GM21619 (cell line): ENCODE measurements around the gene FAM222A.

Source experiments
- ATAC-seq: cut with Tn5 transposase; IDR thresholded peaks from one replicate; pipeline ENCODE4 v1.9.1; 2021; ENCODE audit not compliant: unreplicated experiment

The FAM222A gene

GRCh38 chr12:109736552-109737108 lies 23.0 kb downstream of the FAM222A start:
- ATAC-seq = no peak

GRCh38 chr12:109737126-109737525 lies 23.5 kb downstream of the FAM222A start:
- no peak for ATAC-seq

GRCh38 chr12:109737631-109738030 lies 24.0 kb downstream of the FAM222A start:
- ATAC-seq = no peak

GRCh38 chr12:109738209-109738608 lies 24.6 kb downstream of the FAM222A start:
- ATAC-seq = no peak

GRCh38 chr12:109738878-109739665 lies 25.4 kb downstream of the FAM222A start:
- ATAC-seq = no peak

GRCh38 chr12:109739747-109740693 lies 26.4 kb downstream of the FAM222A start:
- no peak for ATAC-seq

GRCh38 chr12:109740694-109741245 lies 27.1 kb downstream of the FAM222A start:
- no peak for ATAC-seq

GRCh38 chr12:109741286-109741969 lies 27.8 kb downstream of the FAM222A start:
- no peak for ATAC-seq

- no peak for ATAC-seq
Measured at GRCh38 chr12:109741970-109742703, 28.5 kb downstream of the FAM222A start.

GRCh38 chr12:109743076-109743910 lies 29.7 kb downstream of the FAM222A start:
- no peak for ATAC-seq

GRCh38 chr12:109744026-109744425 lies 30.4 kb downstream of the FAM222A start:
- no peak for ATAC-seq

- ATAC-seq = no peak
Measured at GRCh38 chr12:109744986-109745942, 31.6 kb downstream of the FAM222A start.

- ATAC-seq = no peak
Measured at GRCh38 chr12:109752117-109753053, 38.8 kb downstream of the FAM222A start.

GRCh38 chr12:109753054-109753401 lies 39.4 kb downstream of the FAM222A start:
- no peak for ATAC-seq

GRCh38 chr12:109753959-109754358 lies 40.3 kb downstream of the FAM222A start:
- ATAC-seq = no peak

- ATAC-seq = no peak
Measured at GRCh38 chr12:109756457-109756856, 42.8 kb downstream of the FAM222A start.

- ATAC-seq = no peak
Measured at GRCh38 chr12:109757671-109758265, 44.1 kb downstream of the FAM222A start.
